GM21367 (cell line): Measurements from ENCODE around the gene TADA2A.

Experiments
- ATAC-seq: cut with Tn5 transposase; IDR thresholded peaks from one replicate; pipeline ENCODE4 v1.9.1; 2021; ENCODE audit not compliant: unreplicated experiment

Gene TADA2A

DNA sequence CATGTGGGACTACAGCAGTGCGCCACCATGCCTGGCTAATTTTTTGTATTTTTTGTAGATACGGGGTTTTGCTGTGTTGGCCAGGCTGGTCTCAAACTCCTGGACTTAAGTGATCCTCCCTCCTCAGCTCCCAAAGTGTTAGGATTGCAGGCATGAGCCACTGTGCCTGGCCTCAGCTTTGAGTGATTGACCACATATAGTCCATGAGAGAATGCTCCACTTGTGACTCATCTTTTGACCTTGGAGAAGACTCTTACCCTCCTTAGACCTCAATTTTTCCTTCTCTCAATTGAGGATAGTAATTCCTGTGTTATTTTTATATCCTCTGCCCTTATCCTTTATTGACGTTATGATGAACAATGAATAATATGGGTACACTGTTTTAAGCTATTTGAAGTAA lies 52.1 kb downstream of the TADA2A start:
- ATAC-seq, result no peak

DNA sequence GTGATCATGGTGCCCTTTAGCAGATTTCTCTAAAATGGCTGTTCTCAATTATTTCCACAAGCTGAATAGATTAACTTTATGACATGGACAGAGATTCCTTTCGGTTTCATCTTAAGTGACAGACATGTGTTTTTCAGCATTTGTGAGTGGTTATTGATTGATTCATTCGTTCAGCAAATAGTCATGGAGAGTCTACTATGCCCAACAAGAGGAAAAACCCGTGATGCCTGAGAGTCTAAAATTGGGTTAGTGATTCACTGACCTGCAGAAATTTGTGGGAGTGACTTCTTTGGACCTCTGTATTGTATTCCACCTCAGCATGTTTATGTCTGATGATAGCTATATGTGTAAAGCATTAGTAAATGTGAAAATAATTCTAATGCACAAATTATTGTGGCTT lies 55.0 kb downstream of the TADA2A start:
- no peak for ATAC-seq

DNA sequence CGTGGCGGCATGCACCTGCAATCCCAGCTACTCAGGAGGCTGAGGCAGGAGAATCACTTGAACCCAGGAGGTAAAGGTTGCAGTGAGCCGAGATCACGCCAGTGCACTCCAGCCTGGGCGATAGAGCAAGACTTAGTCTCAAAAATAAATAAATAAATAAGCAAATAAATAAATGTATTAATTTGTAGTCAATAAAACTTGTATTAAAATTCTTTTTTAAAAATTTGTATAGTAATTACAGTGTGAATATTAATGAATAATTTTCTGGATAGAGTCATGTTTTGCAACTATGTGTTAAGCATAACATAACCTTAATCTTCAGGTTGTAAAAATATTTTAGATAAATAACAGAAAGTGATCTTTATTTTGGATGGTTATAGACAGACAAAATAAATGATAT lies 55.8 kb downstream of the TADA2A start:
- ATAC-seq, result no peak

DNA sequence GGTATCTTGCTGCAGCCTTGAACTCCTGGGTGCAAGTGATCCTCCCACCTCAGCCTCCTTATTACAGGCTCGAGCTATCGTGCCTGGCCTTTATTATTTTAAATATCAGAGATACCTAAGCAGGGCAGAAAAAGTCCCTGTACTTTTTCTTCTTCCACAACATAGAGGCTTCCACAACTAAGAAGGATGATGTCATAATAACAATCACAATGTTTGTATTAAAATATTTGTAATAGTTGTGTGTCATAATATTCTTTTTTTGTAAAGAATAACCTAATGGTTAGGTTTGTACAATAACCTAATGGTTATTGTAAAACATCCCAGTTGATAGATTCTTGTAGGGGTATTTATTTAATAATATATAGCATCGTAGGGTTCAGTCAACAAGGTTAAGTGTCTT lies 56.4 kb downstream of the TADA2A start:
- no peak for ATAC-seq

DNA sequence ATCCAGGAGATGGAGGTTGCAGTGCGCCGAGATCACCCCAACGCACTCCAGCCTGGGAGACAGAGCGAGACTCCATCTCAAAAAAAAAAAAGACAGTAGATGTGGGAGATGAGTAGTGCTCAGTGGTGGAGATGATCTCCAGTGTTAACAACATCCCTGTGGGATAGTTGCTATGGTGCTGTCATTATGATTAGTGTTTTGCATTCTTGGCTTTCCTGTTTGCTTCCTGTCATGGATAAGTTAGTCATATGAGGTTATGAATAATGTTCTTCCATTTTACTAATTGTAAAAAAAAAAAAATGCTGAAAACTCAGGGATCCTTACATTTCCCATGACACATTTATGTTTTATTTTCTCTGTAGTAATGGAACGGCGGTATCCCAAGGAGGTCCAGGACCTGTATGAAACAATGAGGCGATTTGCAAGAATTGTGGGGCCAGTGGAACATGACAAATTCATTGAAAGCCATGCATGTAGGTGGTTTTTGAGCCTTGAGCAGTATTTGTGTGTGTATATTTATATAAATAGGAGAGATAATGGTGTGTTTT lies 58.5 kb downstream of the TADA2A start:
- no peak for ATAC-seq

DNA sequence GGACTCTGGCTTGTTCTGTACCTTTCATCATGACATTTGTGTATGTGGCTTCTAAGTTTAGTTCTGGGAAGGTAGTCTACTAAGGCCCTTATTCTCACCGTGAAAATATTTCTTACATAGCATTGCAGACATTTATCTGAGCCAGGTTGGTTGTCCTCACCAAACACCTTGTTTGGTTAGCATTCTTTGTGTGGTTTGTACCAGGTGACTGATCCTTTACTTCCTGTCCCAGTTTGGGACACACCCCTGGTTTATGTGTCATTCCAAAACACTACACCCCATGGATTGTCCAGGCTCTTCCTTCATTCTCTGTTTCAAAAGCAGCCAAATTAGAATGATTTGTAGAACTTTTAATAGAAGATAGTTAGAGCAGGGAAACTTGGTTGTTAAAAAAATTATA lies 59.8 kb downstream of the TADA2A start:
- no peak for ATAC-seq

DNA sequence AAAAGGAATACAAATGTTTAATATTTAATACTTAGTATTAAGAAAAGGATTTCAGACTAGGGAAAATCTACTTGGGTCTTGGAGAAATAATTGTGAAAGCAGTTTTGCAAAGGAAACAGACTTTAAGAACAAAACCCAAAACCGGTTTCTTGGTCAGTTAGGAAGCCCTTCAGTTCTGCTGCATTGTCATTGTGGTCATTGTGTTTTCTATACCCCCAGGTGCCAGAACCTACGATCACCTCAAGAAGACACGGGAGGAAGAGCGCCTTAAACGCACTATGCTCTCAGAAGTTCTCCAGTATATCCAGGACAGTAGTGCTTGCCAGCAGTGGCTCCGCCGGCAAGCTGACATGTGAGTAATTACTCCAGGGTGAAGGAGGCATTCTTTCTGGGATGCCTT lies 63.5 kb downstream of the TADA2A start:
- no peak for ATAC-seq

DNA sequence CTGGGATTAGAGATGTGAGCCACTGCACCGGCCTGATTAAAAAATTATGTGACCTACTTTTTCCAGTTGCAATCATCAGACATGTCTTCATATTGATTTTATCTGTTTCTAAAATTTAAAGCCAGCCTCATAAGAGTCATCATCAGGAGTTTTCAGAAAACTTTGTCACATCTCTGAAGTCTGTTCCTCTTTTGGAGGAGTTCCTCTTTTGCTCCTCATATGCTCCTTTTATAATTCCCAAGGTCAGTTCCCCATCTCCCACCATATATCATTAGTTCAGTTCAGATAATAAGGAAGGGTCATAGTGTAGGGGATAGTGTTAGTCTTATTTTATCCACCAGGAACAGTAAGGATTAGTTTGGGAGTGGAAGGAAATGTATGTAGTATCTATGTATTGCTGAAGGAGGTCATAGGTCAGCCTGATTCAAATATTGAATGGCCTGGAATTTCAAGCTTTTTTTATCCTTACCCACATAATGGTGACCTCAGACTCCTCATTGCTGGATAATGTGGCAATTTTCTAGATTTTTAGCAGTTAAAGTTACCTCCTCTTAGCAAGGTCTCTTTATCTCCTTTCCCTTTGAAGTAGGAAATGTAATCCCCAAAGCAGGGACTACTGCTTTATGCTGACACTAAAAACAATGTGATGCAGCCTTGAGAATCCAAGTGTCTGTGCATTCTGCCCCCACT lies 69.2 kb downstream of the TADA2A start:
- ATAC-seq, result no peak

DNA sequence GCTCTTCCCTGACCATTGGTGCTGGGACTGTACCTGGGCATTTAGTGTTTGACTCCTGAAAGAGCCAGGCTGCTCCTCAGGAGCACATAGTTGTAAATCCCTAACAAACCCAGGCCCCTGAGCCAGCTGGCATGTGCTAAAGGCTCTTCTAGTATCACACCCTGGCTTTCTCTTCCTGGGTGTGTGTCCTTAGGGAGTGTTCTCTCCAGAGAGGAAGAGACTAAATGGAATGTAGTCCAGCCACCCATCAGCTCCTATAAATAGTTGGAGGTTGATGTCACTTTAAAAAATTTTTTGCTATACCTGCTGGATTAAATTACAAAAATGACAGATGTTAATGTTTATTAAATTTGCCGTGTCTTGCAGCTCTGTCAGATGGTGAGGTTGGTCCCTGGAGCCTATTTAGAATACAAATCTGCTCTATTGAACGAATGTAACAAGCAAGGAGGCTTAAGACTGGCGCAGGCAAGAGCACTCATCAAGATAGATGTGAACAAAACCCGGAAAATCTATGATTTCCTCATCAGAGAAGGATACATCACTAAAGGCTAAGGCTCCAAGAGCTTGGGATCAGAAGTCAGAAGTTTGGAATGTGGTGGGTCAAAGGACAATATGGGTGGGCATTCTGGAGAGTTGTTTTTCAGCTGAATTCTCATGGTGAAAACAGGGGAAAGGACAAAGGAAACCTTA lies 69.9 kb downstream of the TADA2A start:
- no peak for ATAC-seq

DNA sequence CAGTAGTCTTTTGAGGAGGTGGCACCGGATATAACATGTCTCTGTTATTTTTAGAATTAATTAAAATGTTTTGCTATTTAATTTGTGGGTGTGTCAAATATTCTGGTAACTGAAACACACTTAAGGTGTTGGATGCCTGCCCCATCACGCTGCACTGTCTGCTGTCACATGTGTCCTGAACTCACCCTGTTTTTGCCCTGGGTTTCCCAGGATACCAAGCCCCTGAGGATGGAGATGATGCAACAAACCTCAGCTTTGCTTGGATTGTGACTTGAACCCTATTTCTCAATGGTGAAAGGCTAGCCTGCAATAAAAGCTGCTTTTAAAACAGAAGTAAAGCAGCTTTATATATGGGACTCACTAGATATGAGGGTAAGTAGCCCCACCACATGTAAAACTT lies 71.5 kb downstream of the TADA2A start:
- no peak for ATAC-seq

DNA sequence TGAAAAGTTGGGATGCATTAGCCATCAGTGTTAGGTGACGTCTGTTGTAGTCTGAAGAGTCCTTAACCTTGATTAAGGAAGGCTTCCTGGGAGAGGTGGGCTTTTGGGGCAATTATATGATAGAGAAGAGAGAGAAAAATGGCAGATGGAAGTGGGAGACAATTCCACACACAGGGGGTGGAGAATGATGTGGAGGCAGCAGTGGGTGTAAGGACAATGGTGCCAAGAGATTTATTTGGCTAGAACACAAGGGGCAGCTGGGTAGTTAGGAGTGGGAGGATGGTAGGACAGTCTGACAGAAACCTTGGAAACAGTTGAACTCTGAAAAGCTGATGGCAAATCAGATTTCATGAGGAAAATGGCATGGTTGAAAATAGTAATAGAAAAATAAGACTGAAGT lies 72.3 kb downstream of the TADA2A start:
- ATAC-seq, result no peak

DNA sequence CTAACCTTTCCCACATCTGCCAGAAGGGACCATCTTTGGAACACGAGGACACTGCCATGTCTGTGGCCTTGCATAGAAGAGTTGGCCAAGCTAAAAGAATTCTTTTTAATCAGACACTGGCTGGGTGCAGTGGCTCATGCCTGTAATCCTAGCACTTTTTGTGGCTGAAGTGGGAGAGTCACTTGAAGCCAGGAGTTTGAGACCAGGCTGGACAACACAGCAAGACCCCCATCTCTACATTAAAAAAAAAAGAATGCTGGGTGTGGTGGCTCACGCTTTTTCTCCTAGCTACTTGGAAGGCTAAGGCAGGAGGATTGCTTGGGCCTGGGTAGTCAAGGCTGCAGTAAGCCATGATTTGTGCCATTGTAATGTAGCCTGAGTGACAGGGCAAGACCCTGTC lies 73.7 kb downstream of the TADA2A start:
- ATAC-seq, result no peak

DNA sequence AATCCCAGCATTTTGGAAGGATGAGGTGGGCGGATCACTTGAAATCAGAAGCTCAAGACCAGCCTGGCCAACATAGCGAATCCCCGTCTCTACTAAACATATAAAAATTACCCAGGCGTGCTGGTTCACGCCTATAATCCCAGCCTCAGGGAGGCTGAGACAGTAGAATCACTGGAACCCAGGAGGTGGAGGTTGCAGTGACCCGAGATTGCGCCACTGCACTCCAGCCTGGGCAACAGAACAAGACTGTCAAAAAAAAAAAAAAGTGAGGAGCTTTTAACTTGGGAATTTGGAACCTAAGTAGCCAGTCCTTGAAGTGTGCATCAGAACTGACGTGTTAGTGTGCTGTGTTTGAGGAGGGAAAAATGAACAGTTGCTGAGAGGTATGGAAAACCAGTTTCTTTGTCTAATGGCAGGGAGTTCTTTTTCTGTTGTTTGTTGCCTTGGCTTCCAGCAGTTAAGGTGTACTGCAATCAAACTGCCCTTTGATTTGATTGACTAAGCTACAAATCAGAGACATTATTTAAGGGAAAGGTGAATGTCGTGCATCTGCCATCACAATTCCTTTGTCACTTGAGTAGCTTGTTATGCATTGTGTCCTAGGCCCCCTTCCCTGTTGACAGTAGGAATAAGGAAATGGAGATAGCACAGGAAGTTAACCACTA lies 74.4 kb downstream of the TADA2A start:
- no peak for ATAC-seq

DNA sequence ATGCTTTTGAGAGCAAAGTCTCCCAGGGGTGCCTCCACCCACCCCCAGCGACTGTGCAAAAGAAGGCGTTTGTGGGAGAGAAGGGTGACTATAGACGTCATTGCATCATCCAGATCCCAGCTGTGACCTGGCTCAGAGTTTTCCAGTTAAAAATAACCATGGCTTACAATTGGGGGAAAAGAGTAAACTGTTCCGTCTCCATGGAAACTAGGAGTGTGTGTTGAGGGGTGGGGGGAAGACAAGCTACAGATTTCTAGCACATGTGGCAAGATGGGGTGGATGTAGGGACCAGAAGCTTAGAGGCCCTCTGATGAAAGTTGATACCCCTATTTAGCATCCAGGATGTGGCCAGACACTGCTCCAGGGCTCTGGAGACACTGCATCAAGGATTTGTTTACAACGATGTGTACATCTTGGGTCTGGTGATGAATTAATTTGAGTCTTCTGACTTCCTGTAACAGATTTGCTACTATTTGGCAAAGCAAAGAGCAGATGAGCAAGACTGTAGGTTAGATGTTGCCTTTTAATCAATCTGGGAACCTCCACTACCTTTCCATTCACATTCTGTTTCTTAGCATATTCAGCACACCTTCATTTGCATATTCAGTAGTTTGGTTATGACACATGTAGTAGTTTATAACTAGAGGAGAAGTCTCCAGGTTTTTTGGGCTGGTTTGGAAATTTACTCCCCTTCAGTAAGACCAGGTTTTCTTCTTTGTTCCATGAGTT lies 76.8 kb downstream of the TADA2A start:
- no peak for ATAC-seq

DNA sequence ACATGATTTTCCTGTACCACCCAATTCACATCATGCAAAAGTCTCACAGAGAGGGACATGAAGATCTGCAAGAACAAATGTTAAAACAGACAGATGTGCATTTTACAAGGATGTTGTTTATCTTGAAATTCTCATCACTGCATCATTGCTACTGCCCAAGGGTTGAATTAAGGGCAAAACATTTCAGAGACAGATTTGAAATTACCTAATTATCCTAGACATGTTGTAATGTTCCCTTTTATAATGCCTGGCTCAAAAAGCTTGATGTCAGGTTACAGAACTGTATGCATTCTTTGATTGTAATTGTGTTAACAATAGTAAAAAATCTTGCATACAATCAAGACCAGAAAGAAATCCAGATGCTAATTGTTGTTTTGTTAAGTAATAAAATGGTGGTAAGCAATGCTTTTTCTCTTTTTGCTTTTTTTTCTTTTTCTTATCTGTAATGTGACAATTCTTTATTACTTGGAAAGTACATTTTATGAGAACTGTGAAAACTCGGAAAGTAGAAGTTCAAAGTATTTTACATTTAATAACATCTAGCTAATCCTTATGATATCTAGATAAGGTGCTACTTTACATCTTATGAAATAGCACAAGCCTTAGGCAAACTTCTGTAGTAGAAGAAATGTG lies 79.4 kb downstream of the TADA2A start:
- ATAC-seq, result no peak

DNA sequence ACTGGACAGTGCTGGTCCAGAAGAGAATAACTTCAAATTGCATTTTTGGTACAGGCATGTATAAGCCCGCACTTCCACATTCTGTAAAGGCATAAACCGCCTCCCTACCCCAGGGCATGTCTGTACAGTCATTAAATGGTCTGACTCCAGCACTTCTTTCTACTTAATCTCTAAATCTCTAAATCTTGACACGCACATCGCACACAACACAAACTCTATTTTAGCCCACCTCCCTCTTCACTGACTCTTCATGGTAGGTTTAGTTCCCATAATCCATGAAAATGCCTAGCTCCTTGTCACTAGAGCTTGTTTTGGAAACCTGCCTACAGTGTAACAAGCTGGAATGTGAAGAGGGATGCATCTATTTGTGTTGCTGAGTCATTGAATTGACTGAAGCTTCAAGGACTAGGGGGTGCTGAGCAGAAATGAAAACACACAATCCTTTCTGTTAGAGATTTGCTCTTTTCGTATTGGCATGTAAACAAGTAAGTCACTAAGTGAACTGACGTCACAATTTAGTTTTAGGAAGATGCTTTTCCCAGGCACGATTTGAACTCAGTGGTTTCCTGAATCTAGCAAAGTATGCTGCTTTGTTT lies 81.4 kb downstream of the TADA2A start:
- no peak for ATAC-seq

DNA sequence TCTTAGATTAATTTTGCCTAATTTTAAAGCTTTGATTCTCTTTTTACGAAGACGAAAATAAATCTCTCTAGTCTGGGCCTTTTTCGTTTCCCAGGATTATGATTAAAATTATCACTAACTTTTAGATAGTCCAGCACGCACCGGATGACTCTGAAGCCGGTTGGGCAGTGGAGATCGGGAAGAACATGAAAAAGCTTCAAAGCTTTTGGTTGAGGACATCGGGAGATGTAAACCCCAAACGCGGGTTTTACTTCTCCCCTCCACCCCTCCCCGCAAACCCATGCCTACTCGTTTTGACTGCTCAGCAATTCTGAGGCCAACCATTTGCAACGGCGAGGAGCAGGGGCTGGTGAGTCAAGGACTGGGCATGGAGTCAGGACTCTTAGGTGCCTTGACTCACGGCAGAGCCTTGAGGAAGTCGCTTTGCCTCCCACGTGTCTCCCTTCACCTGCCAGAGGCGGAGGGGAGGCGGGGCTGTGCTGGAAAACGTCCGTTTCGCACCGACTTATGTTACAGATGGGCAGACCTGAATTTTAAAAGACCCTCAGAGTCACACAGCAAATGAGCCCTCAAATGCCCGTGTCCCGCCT lies 82.0 kb downstream of the TADA2A start:
- no peak for ATAC-seq

DNA sequence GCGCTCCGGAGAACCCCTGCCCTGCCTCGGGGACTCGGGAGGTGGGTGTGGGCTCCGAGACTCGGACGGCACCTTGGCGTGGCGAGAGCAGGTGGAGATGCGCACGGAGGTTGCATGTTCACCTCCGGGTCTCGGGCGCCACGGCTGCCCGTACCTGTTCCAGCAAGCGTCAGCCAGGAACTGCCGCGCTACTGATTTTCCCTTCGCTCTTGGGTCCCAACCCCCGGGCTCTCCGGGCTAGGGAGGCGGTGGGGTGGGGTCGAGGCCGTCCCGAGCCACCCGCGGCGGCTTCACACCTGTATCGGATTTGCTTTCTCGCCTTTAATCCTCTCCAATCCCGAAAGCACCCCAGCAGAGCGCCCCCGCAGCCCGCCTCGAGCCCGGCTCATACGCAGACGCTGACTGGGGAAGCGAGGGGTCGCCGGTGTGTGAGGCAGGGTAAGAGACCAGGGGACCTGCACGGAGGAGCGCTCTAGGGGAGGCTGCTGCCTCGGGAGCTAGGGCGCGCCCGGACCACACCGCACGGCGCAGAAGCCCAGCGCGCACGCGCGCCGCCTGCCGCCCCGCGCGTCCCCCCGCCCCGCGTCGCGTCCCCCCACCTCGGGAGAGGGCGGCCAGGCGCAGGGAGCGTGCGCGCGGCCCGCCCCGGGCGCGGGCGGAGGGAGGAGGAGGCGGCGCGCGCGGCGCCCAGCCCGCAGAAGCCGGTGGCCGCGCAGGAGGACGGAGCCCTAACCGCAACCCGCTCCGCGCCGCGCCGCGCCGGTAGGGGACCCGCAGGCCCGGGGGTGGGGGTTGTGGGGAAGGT lies 82.7 kb downstream of the TADA2A start, which contains the start of gene DUSP14:
TSS of gene DUSP14 (plus strand) at position 695 of the 805 bp plus-strand sequence. CDS start 22,382 bp downstream, outside the sequence.
- peak; percentile 46 for ATAC-seq

DNA sequence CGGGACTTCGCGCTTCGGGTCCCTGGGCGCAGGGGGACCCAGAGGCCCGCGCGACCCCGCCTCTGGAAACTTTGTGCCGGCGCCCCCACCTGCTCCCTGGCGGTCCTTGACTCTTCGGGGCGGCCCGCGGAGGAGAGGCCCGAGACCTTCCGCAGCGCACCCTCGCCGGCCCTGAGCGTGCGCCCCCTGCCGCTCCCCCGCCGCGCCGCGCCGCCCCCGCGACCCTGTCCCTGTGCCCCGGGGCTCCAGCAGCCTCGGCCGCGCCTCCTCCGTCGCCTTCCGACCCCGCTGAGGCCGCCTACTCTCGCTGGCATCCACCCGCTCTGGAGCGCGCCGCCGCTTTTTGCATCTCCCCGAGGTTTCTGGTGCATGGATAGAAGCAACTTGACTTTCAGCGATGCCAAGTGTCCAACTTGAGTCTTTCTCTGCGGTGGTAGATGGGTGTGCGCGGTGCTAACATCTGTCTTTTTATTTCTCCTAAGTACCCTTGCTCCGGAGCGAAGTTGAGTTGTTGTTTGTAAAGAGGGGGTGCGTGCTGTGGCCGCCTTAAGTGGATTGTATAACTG lies 83.4 kb downstream of the TADA2A start:
- peak; percentile 42 for ATAC-seq
